Activated CD4-positive, alpha-beta T cell treated with anti-CD3 and anti-CD28 coated beads, Interleukin-2, amount 10 ng/mL, durations not matched to agents 24 days and 14 days (primary cell): ENCODE data around the gene BIRC3. TPM values are rescaled to one million over a fixed set of nuclear protein-coding genes. Genes with fewer than 3 reads are reported as not detected.

Experiments
- DNase-seq: peaks from one replicate; pipeline ENCODE4 v3.0.0; 2022
- H3K27ac Mint-ChIP-seq: one replicate; pipeline ENCODE4 v1.8.0; 2022; ENCODE audit warnings: mild to moderate bottlenecking, mixed read lengths
- H3K27me3 Mint-ChIP-seq: one replicate; pipeline ENCODE4 v1.8.0; 2022; ENCODE audit warnings: mixed read lengths
- H3K36me3 Mint-ChIP-seq: one replicate; pipeline ENCODE4 v1.8.0; 2022; ENCODE audit warnings: low read depth, mild to moderate bottlenecking, mixed read lengths
- H3K4me1 Mint-ChIP-seq: one replicate; pipeline ENCODE4 v1.8.0; 2021; ENCODE audit warnings: mixed read lengths
- H3K4me3 Mint-ChIP-seq: one replicate; pipeline ENCODE4 v1.8.0; 2022; ENCODE audit warnings: mild to moderate bottlenecking, moderate library complexity, mixed read lengths
- H3K9me3 Mint-ChIP-seq: one replicate; pipeline ENCODE4 v1.8.0; 2021; ENCODE audit warnings: mixed read lengths
- intact Hi-C: fragments of 100-400 bp; cut with micrococcal nuclease; formaldehyde crosslinking; loops from one replicate; pipeline ENCODE4 v1.15.1; 2023
- total RNA-seq: library from RNA; stranded (reverse); gene quantifications from 2 replicates; pipeline ENCODE4 v1.2.3, GENCODE V29; 2022

BIRC3 gene
- total RNA-seq, 1 donor from 2014 or later: 100 TPM

- DNase-seq: no peak
- Mint-ChIP-seq H3K27ac (peak overlapping the region; percentile 81), H3K36me3 (peaks cover 18% of the 10 kb centered on the region), H3K27me3 (no peaks in the 10 kb centered on the region), H3K9me3 (peaks cover 32% of the 10 kb centered on the region), H3K4me3 (peak overlapping the region; percentile 58), H3K4me1 (peaks cover 47% of the 10 kb centered on the region)
- intact Hi-C loops: loop anchor here (1.0 kb wide), 2 partner anchors 11 kb away; partner anchors contain the start of gene BIRC3
Observed at GRCh38 chr11:102306048-102306597, 11.2 kb upstream of the BIRC3 start.

GRCh38 chr11:102306817-102307726 lies 10.2 kb upstream of the BIRC3 start:
- H3K9me3 Mint-ChIP-seq: peaks cover 23% of the 10 kb centered on the region
- H3K27me3 Mint-ChIP-seq: no peaks in the 10 kb centered on the region
- H3K4me1 Mint-ChIP-seq: peaks cover 39% of the 10 kb centered on the region
- peak overlapping the region; percentile 81 for H3K27ac Mint-ChIP-seq
- peak; percentile 77 for DNase-seq
- peak overlapping the region; percentile 54 for H3K4me3 Mint-ChIP-seq
- H3K36me3 Mint-ChIP-seq: peaks cover 12% of the 10 kb centered on the region
- intact Hi-C loops: loop anchor here (1.0 kb wide), 2 partner anchors 10 to 12 kb away; partner anchors contain the start of gene BIRC3

GRCh38 chr11:102307727-102308038 lies 9.6 kb upstream of the BIRC3 start:
- Mint-ChIP-seq H3K27ac (no peak overlapping the region), H3K9me3 (peaks cover 23% of the 10 kb centered on the region), H3K27me3 (no peaks in the 10 kb centered on the region), H3K36me3 (peaks cover 12% of the 10 kb centered on the region), H3K4me3 (no peak overlapping the region), H3K4me1 (peaks cover 43% of the 10 kb centered on the region)
- intact Hi-C loops: no loop called here
- DNase-seq: no peak

- Mint-ChIP-seq H3K4me1 (peaks cover 46% of the 10 kb centered on the region), H3K9me3 (peaks cover 8% of the 10 kb centered on the region), H3K4me3 (no peak overlapping the region), H3K27me3 (no peaks in the 10 kb centered on the region), H3K36me3 (peaks cover 1% of the 10 kb centered on the region), H3K27ac (no peak overlapping the region)
- DNase-seq: no peak
- intact Hi-C loops: no loop called here
Observed at GRCh38 chr11:102309621-102310541, 7.4 kb upstream of the BIRC3 start.

- H3K36me3 Mint-ChIP-seq: peaks cover 6% of the 10 kb centered on the region
- peaks cover 6% of the 10 kb centered on the region for H3K9me3 Mint-ChIP-seq
- H3K4me1 Mint-ChIP-seq: peaks cover 43% of the 10 kb centered on the region
- peaks cover 2% of the 10 kb centered on the region for H3K27me3 Mint-ChIP-seq
- peak overlapping the region; percentile 52 for H3K4me3 Mint-ChIP-seq
- intact Hi-C loops: no loop called here
- DNase-seq: no peak
- H3K27ac Mint-ChIP-seq: peak overlapping the region; percentile 62
Observed at GRCh38 chr11:102312667-102313066, 4.6 kb upstream of the BIRC3 start.

GRCh38 chr11:102313238-102313940 lies 3.9 kb upstream of the BIRC3 start:
- Mint-ChIP-seq H3K27ac (peak overlapping the region; percentile 49), H3K36me3 (peaks cover 9% of the 10 kb centered on the region), H3K4me1 (peaks cover 43% of the 10 kb centered on the region), H3K9me3 (peaks cover 6% of the 10 kb centered on the region), H3K4me3 (peak overlapping the region; percentile 63), H3K27me3 (peaks cover 2% of the 10 kb centered on the region)
- peak; percentile 73 for DNase-seq
- intact Hi-C loops: no loop called here

- no peak overlapping the region for H3K4me3 Mint-ChIP-seq
- peaks cover 21% of the 10 kb centered on the region for H3K36me3 Mint-ChIP-seq
- intact Hi-C loops: no loop called here
- DNase-seq: no peak
- H3K4me1 Mint-ChIP-seq: peaks cover 48% of the 10 kb centered on the region
- H3K27ac Mint-ChIP-seq: peak overlapping the region; percentile 27
- H3K9me3 Mint-ChIP-seq: peaks cover 2% of the 10 kb centered on the region
- H3K27me3 Mint-ChIP-seq: peaks cover 2% of the 10 kb centered on the region
Observed at GRCh38 chr11:102314784-102315183, 2.5 kb upstream of the BIRC3 start.

GRCh38 chr11:102316346-102316904 lies 859 bp upstream of the BIRC3 start:
- DNase-seq: peak; percentile 69
- H3K4me3 Mint-ChIP-seq: peak overlapping the region; percentile 91
- peaks cover 2% of the 10 kb centered on the region for H3K27me3 Mint-ChIP-seq
- H3K4me1 Mint-ChIP-seq: peaks cover 57% of the 10 kb centered on the region
- intact Hi-C loops: no loop called here
- peaks cover 33% of the 10 kb centered on the region for H3K36me3 Mint-ChIP-seq
- H3K9me3 Mint-ChIP-seq: no peaks in the 10 kb centered on the region
- H3K27ac Mint-ChIP-seq: peak overlapping the region; percentile 93

- intact Hi-C loops: loop anchor here (1.0 kb wide), 6 partner anchors 11 to 282 kb away; partner anchors contain the start of gene BIRC2
- H3K36me3 Mint-ChIP-seq: peaks cover 44% of the 10 kb centered on the region
- DNase-seq: no peak
- peak overlapping the region; percentile 91 for H3K4me3 Mint-ChIP-seq
- peaks cover 2% of the 10 kb centered on the region for H3K27me3 Mint-ChIP-seq
- H3K27ac Mint-ChIP-seq: peak overlapping the region; percentile 93
- H3K9me3 Mint-ChIP-seq: no peaks in the 10 kb centered on the region
- H3K4me1 Mint-ChIP-seq: peaks cover 64% of the 10 kb centered on the region
Observed at GRCh38 chr11:102317768-102318103, 452 bp downstream of the BIRC3 start.

- Mint-ChIP-seq H3K36me3 (peaks cover 47% of the 10 kb centered on the region), H3K27ac (peak overlapping the region; percentile 88), H3K9me3 (no peaks in the 10 kb centered on the region), H3K4me1 (peaks cover 60% of the 10 kb centered on the region), H3K4me3 (peak overlapping the region; percentile 91), H3K27me3 (peaks cover 2% of the 10 kb centered on the region)
- DNase-seq: peak; percentile 84
- intact Hi-C loops: no loop called here
Observed at GRCh38 chr11:102318469-102318868, 1.2 kb downstream of the BIRC3 start.

- H3K9me3 Mint-ChIP-seq: no peaks in the 10 kb centered on the region
- peaks cover 2% of the 10 kb centered on the region for H3K27me3 Mint-ChIP-seq
- H3K27ac Mint-ChIP-seq: peak overlapping the region; percentile 88
- intact Hi-C loops: no loop called here
- peaks cover 53% of the 10 kb centered on the region for H3K36me3 Mint-ChIP-seq
- H3K4me3 Mint-ChIP-seq: peak overlapping the region; percentile 91
- peaks cover 57% of the 10 kb centered on the region for H3K4me1 Mint-ChIP-seq
- no peak for DNase-seq
Observed at GRCh38 chr11:102319544-102319943, 2.3 kb downstream of the BIRC3 start.

GRCh38 chr11:102320188-102320587 lies 2.9 kb downstream of the BIRC3 start:
- H3K27me3 Mint-ChIP-seq: peaks cover 2% of the 10 kb centered on the region
- peaks cover 58% of the 10 kb centered on the region for H3K36me3 Mint-ChIP-seq
- H3K27ac Mint-ChIP-seq: peak overlapping the region; percentile 88
- H3K4me1 Mint-ChIP-seq: peaks cover 60% of the 10 kb centered on the region
- no peak for DNase-seq
- H3K9me3 Mint-ChIP-seq: no peaks in the 10 kb centered on the region
- intact Hi-C loops: no loop called here
- peak overlapping the region; percentile 91 for H3K4me3 Mint-ChIP-seq

- Mint-ChIP-seq H3K4me3 (peak overlapping the region; percentile 91), H3K27me3 (peaks cover 2% of the 10 kb centered on the region), H3K36me3 (peaks cover 60% of the 10 kb centered on the region), H3K9me3 (no peaks in the 10 kb centered on the region), H3K4me1 (peaks cover 56% of the 10 kb centered on the region), H3K27ac (peak overlapping the region; percentile 88)
- DNase-seq: no peak
- intact Hi-C loops: no loop called here
Observed at GRCh38 chr11:102320679-102321078, 3.4 kb downstream of the BIRC3 start.
